ENCODE measurements around the gene ZNF407. TPM values are rescaled to one million over a fixed set of nuclear protein-coding genes. Genes with fewer than 3 reads are reported as not detected.

The ZNF407 gene
- total and polyA plus RNA-seq, 2 donors = 5.1 to 9.7 TPM

- WGBS = 84% methylated on average over 1 of the region's 1 CpG
- Histone ChIP-seq H3K27me3 (ENCODE audit: control insufficient read depth in 2 of 2, insufficient read depth in 1 of 2, low read length in 1 of 2) (no peaks in the 10 kb centered on the region), H3K9me3 (ENCODE audit: control insufficient read depth in 2 of 2, insufficient read depth in 1 of 2, low read length in 1 of 2) (no peaks in the 10 kb centered on the region), H3K27ac (ENCODE audit: low read depth in 1 of 2, low read length in 1 of 2) (no peak overlapping the region), H3K36me3 (ENCODE audit: control insufficient read depth in 2 of 2, insufficient read depth in 2 of 2, low read length in 1 of 2) (no peaks in the 10 kb centered on the region), H3K4me3 (ENCODE audit: low read length in 2 of 2) (no peak overlapping the region), H3K4me1 (ENCODE audit: control insufficient read depth in 2 of 2, insufficient read depth in 2 of 2, low read length in 2 of 2) (peaks cover 7 to 13% of the 10 kb centered on the region in 2 donors)
- no peak for DNase-seq (ENCODE audit: low read depth in 6 of 9, low spot score in 9 of 9)
Measured at GRCh38 chr18:74972354-74972753, 374.7 kb downstream of the ZNF407 start.

GRCh38 chr18:74975001-74975400 lies 377.3 kb downstream of the ZNF407 start:
- Histone ChIP-seq H3K4me1 (ENCODE audit: control insufficient read depth in 2 of 2, insufficient read depth in 2 of 2, low read length in 2 of 2) (no peaks in the 10 kb centered on the region), H3K27ac (ENCODE audit: low read depth in 1 of 2, low read length in 1 of 2) (no peak overlapping the region), H3K4me3 (ENCODE audit: low read length in 2 of 2) (no peak overlapping the region), H3K36me3 (ENCODE audit: control insufficient read depth in 2 of 2, insufficient read depth in 2 of 2, low read length in 1 of 2) (no peaks in the 10 kb centered on the region), H3K27me3 (ENCODE audit: control insufficient read depth in 2 of 2, insufficient read depth in 1 of 2, low read length in 1 of 2) (no peaks in the 10 kb centered on the region), H3K9me3 (ENCODE audit: control insufficient read depth in 2 of 2, insufficient read depth in 1 of 2, low read length in 1 of 2) (no peaks in the 10 kb centered on the region)
- WGBS = 98% methylated on average over 5 of the region's 5 CpGs
- DNase-seq (ENCODE audit: low read depth in 6 of 9, low spot score in 9 of 9) = no peak

GRCh38 chr18:74976331-74976909 lies 378.8 kb downstream of the ZNF407 start:
- Histone ChIP-seq H3K36me3 (ENCODE audit: control insufficient read depth in 2 of 2, insufficient read depth in 2 of 2, low read length in 1 of 2) (peaks cover 0 to 4% of the 10 kb centered on the region in 2 donors), H3K9me3 (ENCODE audit: control insufficient read depth in 2 of 2, insufficient read depth in 1 of 2, low read length in 1 of 2) (no peaks in the 10 kb centered on the region), H3K4me1 (ENCODE audit: control insufficient read depth in 2 of 2, insufficient read depth in 2 of 2, low read length in 2 of 2) (no peaks in the 10 kb centered on the region), H3K27me3 (ENCODE audit: control insufficient read depth in 2 of 2, insufficient read depth in 1 of 2, low read length in 1 of 2) (no peaks in the 10 kb centered on the region), H3K27ac (ENCODE audit: low read depth in 1 of 2, low read length in 1 of 2) (no peak overlapping the region), H3K4me3 (ENCODE audit: low read length in 2 of 2) (no peak overlapping the region)
- no peak for DNase-seq (ENCODE audit: low read depth in 6 of 9, low spot score in 9 of 9)
- WGBS = 94% methylated on average over 11 of the region's 11 CpGs

GRCh38 chr18:74977041-74977440 lies 379.4 kb downstream of the ZNF407 start:
- 89% methylated on average over 2 of the region's 2 CpGs for WGBS
- Histone ChIP-seq H3K27ac (ENCODE audit: low read depth in 1 of 2, low read length in 1 of 2) (no peak overlapping the region), H3K9me3 (ENCODE audit: control insufficient read depth in 2 of 2, insufficient read depth in 1 of 2, low read length in 1 of 2) (no peaks in the 10 kb centered on the region), H3K27me3 (ENCODE audit: control insufficient read depth in 2 of 2, insufficient read depth in 1 of 2, low read length in 1 of 2) (no peaks in the 10 kb centered on the region), H3K36me3 (ENCODE audit: control insufficient read depth in 2 of 2, insufficient read depth in 2 of 2, low read length in 1 of 2) (peaks cover 0 to 4% of the 10 kb centered on the region in 2 donors), H3K4me3 (ENCODE audit: low read length in 2 of 2) (no peak overlapping the region), H3K4me1 (ENCODE audit: control insufficient read depth in 2 of 2, insufficient read depth in 2 of 2, low read length in 2 of 2) (no peaks in the 10 kb centered on the region)
- no peak for DNase-seq (ENCODE audit: low read depth in 6 of 9, low spot score in 9 of 9)

GRCh38 chr18:74980669-74981068 lies 383.0 kb downstream of the ZNF407 start:
- WGBS = 99% methylated on average over 6 of the region's 6 CpGs
- Histone ChIP-seq H3K4me3 (ENCODE audit: low read length in 2 of 2) (no peak overlapping the region), H3K27me3 (ENCODE audit: control insufficient read depth in 2 of 2, insufficient read depth in 1 of 2, low read length in 1 of 2) (no peaks in the 10 kb centered on the region), H3K9me3 (ENCODE audit: control insufficient read depth in 2 of 2, insufficient read depth in 1 of 2, low read length in 1 of 2) (no peaks in the 10 kb centered on the region), H3K27ac (ENCODE audit: low read depth in 1 of 2, low read length in 1 of 2) (no peak overlapping the region), H3K36me3 (ENCODE audit: control insufficient read depth in 2 of 2, insufficient read depth in 2 of 2, low read length in 1 of 2) (peaks cover 0 to 4% of the 10 kb centered on the region in 2 donors), H3K4me1 (ENCODE audit: control insufficient read depth in 2 of 2, insufficient read depth in 2 of 2, low read length in 2 of 2) (no peaks in the 10 kb centered on the region)
- DNase-seq (ENCODE audit: low read depth in 6 of 9, low spot score in 9 of 9) = no peak

GRCh38 chr18:74981476-74981875 lies 383.8 kb downstream of the ZNF407 start:
- Histone ChIP-seq H3K36me3 (ENCODE audit: control insufficient read depth in 2 of 2, insufficient read depth in 2 of 2, low read length in 1 of 2) (peaks cover 0 to 4% of the 10 kb centered on the region in 2 donors), H3K4me3 (ENCODE audit: low read length in 2 of 2) (no peak overlapping the region), H3K4me1 (ENCODE audit: control insufficient read depth in 2 of 2, insufficient read depth in 2 of 2, low read length in 2 of 2) (no peaks in the 10 kb centered on the region), H3K9me3 (ENCODE audit: control insufficient read depth in 2 of 2, insufficient read depth in 1 of 2, low read length in 1 of 2) (no peaks in the 10 kb centered on the region), H3K27ac (ENCODE audit: low read depth in 1 of 2, low read length in 1 of 2) (no peak overlapping the region), H3K27me3 (ENCODE audit: control insufficient read depth in 2 of 2, insufficient read depth in 1 of 2, low read length in 1 of 2) (no peaks in the 10 kb centered on the region)
- no peak for DNase-seq (ENCODE audit: low read depth in 6 of 9, low spot score in 9 of 9)
- WGBS = over 99% methylated on average over 9 of the region's 9 CpGs

- no peak for DNase-seq (ENCODE audit: low read depth in 6 of 9, low spot score in 9 of 9)
- H3K4me1 ChIP-seq (ENCODE audit: control insufficient read depth in 2 of 2, insufficient read depth in 2 of 2, low read length in 2 of 2) = no peaks in the 10 kb centered on the region
- H3K27me3 ChIP-seq (ENCODE audit: control insufficient read depth in 2 of 2, insufficient read depth in 1 of 2, low read length in 1 of 2) = no peaks in the 10 kb centered on the region
- H3K4me3 ChIP-seq (ENCODE audit: low read length in 2 of 2) = no peak overlapping the region
- H3K9me3 ChIP-seq (ENCODE audit: control insufficient read depth in 2 of 2, insufficient read depth in 1 of 2, low read length in 1 of 2) = no peaks in the 10 kb centered on the region
- peaks cover 0 to 4% of the 10 kb centered on the region in 2 donors for H3K36me3 ChIP-seq (ENCODE audit: control insufficient read depth in 2 of 2, insufficient read depth in 2 of 2, low read length in 1 of 2)
- H3K27ac ChIP-seq (ENCODE audit: low read depth in 1 of 2, low read length in 1 of 2) = no peak overlapping the region
- 87% methylated on average over 6 of the region's 6 CpGs for WGBS
Measured at GRCh38 chr18:74982946-74983635, 385.4 kb downstream of the ZNF407 start.

- peaks cover 3 to 11% of the 10 kb centered on the region in 2 donors for H3K4me1 ChIP-seq (ENCODE audit: control insufficient read depth in 2 of 2, insufficient read depth in 2 of 2, low read length in 2 of 2)
- WGBS = 98% methylated on average over 4 of the region's 4 CpGs
- DNase-seq (ENCODE audit: low read depth in 6 of 9, low spot score in 9 of 9) = no peak
- H3K27me3 ChIP-seq (ENCODE audit: control insufficient read depth in 2 of 2, insufficient read depth in 1 of 2, low read length in 1 of 2) = no peaks in the 10 kb centered on the region
- H3K4me3 ChIP-seq (ENCODE audit: low read length in 2 of 2) = no peak overlapping the region
- no peaks in the 10 kb centered on the region for H3K9me3 ChIP-seq (ENCODE audit: control insufficient read depth in 2 of 2, insufficient read depth in 1 of 2, low read length in 1 of 2)
- H3K36me3 ChIP-seq (ENCODE audit: control insufficient read depth in 2 of 2, insufficient read depth in 2 of 2, low read length in 1 of 2) = no peaks in the 10 kb centered on the region
- no peak overlapping the region for H3K27ac ChIP-seq (ENCODE audit: low read depth in 1 of 2, low read length in 1 of 2)
Measured at GRCh38 chr18:74989134-74989533, 391.5 kb downstream of the ZNF407 start.

GRCh38 chr18:74990563-74991081 lies 393.0 kb downstream of the ZNF407 start:
- peaks cover 12 to 15% of the 10 kb centered on the region in 2 donors for H3K4me1 ChIP-seq (ENCODE audit: control insufficient read depth in 2 of 2, insufficient read depth in 2 of 2, low read length in 2 of 2)
- WGBS = 23% methylated on average over 4 of the region's 4 CpGs
- peak overlapping the region; percentile 63 to 82 for H3K27ac ChIP-seq (ENCODE audit: low read depth in 1 of 2, low read length in 1 of 2)
- H3K9me3 ChIP-seq (ENCODE audit: control insufficient read depth in 2 of 2, insufficient read depth in 1 of 2, low read length in 1 of 2) = no peaks in the 10 kb centered on the region
- no peaks in the 10 kb centered on the region for H3K27me3 ChIP-seq (ENCODE audit: control insufficient read depth in 2 of 2, insufficient read depth in 1 of 2, low read length in 1 of 2)
- no peaks in the 10 kb centered on the region for H3K36me3 ChIP-seq (ENCODE audit: control insufficient read depth in 2 of 2, insufficient read depth in 2 of 2, low read length in 1 of 2)
- DNase-seq (ENCODE audit: low read depth in 6 of 9, low spot score in 9 of 9) = peak in 5 of 9 donors; percentile 17 to 52 (median 32)
- no peak overlapping the region for H3K4me3 ChIP-seq (ENCODE audit: low read length in 2 of 2)

All from thymus (tissue), 11 donors.